Femur (tissue), 1 donor: ENCODE measurements around the gene PERM1.
"Not testable (repeated sequence)": the region's sequence is repeated elsewhere in the genome, so short reads cannot be mapped to it uniquely, and the experiment has no call there.

Experiments used
- DNase-seq: peaks from one replicate; pipeline ENCODE4 v3.0.0-alpha.2; 2017

The PERM1 gene

DNA sequence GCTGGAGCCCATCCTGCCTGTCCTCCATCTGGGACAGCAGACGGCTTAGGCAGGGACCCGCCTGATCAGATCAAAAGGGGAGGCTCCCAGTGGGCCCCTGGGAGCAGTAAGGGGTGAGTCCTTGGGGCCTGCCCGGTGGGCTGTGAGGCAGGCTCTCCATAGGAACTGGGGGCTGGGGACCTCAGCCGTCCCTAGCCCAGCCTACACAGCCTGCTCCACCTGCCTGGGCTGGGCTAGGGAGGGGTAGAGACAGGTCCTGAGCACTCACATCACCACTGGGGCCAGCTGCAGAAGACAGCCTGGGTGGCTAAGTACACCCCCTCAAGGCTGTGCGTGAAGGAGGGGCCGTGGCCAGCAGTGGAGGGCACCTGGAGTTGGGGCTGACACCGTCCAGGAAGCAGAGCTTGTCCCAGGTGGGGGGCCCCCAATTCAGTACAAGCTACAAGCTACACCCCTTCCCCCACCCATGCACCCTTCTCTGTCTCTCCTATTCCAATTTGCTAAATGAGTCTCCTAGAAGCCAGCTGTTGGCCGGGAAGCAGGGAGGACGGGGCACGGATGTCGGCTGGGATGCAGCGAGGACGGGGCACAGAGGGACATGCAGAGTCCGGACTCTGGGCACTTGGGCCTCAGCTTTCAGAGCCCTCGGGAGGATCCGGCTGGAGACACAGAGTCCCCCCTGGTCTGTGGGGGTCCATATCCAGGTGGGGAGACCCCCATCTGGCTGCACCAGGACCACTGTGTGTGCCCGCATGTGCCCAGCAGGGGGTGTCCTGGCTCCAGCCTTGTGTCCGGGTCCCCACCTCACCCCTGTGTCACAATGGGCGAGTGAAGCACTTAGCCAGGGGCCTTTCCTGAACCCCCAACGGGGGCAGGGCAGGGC, 33.1 kb upstream of the PERM1 start:
- no peak for DNase-seq

DNA sequence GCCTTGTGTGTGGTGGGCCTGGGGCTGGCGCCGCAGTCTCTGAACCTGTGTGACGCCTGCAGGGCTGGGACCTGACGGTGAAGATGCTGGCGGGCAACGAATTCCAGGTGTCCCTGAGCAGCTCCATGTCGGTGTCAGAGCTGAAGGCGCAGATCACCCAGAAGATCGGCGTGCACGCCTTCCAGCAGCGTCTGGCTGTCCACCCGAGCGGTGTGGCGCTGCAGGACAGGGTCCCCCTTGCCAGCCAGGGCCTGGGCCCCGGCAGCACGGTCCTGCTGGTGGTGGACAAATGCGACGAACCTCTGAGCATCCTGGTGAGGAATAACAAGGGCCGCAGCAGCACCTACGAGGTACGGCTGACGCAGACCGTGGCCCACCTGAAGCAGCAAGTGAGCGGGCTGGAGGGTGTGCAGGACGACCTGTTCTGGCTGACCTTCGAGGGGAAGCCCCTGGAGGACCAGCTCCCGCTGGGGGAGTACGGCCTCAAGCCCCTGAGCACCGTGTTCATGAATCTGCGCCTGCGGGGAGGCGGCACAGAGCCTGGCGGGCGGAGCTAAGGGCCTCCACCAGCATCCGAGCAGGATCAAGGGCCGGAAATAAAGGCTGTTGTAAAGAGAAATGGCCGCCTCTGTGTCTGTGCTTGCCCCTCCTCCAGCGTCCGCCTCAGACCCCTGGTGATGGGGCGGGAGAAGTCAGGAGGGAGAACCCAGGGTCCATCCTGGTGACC, 32.2 kb upstream of the PERM1 start:
- peak; percentile 50 for DNase-seq

DNA sequence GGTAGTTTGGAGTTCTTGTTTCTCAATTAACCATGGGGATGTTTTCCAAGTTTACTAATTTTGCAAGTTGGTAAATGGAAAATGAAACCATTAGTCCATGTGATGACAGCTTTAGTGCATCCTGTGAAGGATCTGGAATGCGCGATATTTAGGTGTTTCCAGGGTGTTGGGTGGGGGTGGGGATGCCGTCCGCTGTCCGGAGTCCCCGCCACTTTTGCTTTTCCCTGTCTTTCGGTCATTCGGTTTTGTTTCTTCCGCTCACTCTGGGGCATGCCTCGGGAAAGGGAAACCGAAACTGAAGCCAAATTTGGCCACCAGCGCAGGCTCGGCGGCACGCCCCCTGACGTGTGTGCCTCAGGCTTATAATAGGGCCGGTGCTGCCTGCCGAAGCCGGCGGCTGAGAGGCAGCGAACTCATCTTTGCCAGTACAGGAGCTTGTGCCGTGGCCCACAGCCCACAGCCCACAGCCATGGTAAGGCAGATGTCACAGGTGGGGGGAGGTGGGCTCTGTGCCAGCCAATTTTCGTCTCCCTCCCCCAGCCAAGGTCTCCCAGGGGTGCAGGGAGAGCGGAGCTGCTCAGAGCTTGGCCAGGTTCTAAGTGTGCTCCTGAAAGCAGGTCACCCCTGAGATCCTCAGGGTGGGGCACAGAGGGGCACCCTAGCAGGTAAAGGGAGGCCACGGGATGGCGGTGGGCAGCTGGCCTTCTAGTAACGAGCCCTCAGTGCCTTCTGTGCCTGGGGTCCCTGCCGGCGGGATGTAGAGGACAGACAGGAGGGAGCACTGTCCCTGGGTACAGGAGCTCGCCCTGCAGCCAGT, 31.4 kb upstream of the PERM1 start, which contains the start of gene ISG15:
TSS of gene ISG15 (plus strand) at position 393 of the 817 bp plus-strand sequence. CDS start at position 470, 77 bp downstream.
- DNase-seq, result peak; percentile 95

DNA sequence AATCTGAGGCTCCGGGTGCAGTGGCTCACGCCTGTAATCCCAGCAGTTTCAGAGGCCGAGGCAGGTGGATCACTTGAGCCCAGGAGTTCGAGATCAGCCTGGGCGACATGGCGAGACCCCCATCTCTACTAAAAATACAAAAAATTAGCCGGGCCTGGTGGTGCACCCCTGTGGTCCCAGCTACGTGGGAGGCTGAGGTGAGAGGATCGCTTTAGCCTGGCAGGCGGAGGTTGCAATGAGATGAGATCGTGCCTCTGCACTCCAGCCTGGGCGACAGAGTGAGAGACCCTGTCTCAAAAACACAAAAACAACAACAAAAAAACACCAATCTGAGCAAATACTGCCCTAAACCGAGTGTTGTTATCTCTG, 30.8 kb upstream of the PERM1 start:
- DNase-seq, result not testable (repeated sequence)

DNA sequence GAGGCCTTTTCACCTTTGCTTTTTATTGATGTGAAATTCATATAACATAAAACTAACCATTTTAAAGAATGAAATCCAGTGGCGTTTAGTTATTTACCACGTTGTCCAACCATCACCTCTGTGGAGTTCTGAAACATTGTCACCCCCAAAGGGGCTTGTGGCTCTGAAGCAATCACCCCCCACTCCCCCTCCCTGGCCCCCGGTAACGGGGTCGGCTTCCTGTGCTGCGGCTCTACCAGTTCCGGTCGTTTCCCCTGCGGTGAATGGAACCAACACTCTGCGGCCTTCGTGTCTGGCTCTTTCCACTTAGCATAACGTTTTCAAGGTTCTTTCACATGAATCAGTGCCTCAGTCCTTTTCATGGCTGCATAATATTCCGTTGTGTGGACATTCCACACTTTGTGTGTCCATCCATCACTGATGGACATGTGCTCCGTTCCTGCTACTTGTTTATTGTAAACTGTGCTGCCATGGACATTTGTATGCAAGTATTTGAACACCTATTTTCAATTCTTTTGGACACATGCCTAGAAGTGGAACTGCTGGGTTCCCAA, 29.6 kb upstream of the PERM1 start:
- DNase-seq, result no peak

DNA sequence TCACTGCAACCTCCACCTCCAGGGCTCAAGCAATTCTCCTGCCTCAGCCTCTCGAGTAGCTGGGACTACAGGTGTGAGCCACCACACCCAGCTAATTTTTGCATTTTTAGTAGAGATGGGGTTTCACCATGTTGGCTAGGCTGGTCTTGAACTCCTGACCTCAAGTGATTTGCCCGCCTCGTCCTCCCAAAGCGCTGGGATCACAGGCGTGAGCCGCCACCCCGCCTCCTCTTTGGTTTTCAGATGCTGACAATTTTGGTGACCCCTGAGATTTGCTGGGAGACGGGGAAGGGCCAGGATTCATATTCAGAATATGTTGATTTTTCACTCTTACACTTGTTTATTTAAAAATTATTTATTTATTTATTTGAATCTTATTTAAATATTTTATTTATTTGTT, 28.2 kb upstream of the PERM1 start:
- not testable (repeated sequence) for DNase-seq

DNA sequence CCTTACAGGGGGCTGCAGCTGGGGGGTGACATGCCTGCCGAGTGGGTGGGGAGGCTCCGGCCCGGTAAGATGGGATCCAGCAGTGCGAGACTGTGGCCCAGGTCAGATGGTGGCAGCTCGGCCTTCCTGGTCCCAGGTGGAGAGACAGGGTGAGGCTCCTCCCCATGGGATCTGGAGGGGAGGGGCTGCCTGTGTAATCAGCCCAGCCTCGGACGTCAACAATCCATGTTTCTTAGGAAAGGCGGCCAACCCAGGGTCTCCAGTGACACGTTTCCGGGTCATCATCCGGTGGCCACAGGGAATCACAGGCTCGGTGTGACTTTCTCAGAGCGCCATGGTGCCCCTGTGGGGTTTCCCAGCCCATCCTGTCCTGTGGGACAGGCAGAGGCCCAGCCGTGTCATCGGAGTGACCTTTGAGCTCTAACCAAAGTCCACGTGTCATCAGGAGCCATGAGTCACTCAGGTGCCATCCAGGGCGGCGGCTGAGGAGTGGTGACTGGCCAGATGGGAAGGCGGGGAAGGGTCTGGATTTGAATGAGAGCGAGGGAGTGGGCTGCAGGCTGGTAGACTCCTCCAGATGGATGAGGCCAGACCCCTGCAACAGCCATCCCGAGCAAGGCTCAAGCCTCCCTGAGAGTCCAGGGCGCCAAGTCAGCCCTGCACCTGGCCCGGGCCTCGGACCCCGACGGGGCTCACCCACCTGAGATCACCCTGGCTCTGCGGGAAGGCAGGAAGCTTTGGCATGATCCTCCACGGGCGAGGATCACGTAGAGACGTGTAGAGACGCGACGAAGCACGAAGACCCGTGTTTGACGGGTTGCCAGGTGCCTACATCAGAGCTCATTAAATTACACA, 24.6 kb upstream of the PERM1 start:
- no peak for DNase-seq

DNA sequence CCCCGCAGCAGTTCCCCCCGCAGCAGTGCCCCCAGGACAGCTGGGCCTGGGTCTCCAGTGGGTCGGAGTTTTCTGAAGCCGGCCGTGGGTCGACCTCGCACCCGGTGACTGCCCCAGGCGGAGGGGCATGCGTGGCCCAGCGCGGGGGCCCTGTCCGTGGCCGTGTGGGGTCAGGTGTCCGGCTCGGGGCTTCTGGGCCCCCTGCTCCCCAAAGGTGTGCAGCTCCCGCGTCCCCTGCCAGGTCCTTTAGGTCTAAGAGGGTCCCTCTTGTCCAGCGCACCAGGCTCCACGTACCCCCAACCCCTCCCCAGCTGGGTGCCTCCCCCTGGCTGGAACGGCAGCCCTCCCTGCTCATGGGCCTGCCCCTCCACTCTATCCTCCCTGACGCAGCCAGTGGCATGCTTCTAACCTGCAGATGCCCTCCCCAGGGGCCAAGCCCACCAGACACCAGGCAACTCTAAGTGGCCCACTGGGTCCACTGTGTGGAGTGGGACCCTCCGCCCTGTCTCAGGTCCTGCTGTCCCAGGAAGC, 23.9 kb upstream of the PERM1 start:
- no peak for DNase-seq

DNA sequence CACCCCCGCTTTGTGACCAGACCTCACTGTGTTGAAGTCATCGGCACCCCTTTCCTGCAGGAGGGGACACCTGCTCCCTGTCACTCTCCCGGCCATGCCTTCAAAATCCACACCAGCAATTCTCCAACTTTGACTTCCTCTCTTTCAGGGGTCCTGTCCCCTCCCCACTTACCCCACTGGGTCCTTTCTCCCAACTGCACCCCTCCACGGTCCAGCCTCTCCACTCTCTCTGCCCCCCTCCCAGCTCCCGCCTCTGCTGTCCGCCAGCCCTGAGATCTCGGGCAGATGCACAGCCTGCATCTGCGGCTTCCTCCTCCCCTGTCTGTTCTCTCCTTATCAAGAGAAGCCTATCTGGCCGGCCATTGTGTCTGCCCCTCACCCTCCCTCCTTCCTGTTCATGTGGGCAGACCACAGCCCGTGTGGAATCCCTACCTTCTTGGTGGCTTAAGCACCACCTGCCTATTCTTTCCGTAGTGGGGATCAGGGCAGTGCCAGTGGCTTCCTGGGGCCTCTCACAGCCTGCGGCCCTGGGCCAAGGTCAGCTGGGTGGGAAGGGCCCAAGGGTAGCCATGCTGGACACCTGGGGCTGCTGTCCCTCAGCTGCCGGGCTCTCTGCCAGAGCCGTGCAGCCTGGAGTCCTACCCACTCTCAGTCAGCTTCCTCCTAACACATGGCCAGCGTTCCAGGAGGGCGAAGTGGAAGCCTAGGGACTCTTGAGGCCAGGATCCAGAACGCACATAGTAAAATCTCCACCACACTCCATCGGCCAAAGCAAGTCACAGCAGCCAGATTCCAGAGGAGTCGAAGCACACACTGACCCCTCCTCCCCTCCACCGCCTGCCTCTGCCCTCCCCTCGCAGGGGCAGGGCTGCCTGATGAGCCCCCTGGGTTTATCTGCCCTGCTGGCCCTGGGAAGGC, 23.1 kb upstream of the PERM1 start:
- peak; percentile 72 for DNase-seq

DNA sequence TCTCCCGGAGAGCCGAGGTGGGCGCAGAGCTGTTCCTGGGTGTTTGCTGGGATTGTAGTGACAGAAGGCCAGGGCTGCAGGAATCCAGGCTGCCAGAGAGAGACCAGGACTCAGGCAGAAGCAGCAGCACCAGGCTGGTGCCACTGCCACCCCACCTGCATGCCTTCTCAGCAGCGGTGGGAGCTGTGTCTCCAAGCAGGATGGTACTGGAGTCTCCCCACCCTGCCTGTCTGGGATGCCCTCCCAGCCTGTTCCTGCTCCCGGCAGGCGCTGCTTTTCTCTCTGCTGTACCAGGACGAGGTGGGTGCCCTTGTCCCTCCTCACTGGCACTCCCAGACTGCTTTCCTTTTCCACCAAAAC, 22.5 kb upstream of the PERM1 start:
- peak; percentile 21 for DNase-seq

DNA sequence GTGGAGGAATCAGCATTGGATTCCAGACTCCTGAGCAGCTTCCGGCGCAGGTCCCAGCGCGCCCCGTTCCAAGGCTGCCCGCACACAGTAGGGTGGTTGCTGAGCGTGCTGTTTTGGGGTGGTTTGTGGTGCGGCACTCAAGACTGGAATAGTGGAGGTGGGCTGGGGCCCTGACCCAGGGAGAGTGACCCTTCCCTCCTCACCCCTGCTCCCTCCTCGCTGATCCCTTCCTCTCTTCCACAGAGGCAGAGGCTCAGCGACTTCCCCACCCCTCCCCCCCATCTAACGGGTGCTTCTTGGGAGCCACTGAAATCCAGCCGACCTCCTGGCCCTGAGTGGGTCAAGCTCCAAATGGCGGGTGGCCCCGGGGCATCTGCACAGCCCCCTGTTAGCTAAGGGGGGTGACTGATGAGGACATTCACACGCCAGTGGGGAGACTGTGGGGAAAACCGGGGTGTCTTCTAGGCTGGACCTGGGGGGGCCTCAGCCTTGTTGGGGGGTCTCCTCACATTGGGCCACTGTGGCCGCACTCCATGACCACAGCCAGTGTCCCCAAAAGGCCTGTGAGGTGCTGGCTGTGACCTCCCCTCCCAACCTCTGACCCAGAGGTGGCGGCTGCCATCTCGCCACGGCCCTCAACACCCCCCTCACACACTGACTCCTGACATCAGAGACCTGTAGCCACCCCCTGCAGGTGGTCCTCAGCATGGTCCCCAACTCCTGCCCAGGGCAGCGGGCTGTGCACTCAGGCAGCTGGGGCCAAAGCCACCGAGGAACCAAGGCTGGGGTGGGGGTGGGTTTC, 21.9 kb upstream of the PERM1 start:
- DNase-seq, result peak; percentile 27

DNA sequence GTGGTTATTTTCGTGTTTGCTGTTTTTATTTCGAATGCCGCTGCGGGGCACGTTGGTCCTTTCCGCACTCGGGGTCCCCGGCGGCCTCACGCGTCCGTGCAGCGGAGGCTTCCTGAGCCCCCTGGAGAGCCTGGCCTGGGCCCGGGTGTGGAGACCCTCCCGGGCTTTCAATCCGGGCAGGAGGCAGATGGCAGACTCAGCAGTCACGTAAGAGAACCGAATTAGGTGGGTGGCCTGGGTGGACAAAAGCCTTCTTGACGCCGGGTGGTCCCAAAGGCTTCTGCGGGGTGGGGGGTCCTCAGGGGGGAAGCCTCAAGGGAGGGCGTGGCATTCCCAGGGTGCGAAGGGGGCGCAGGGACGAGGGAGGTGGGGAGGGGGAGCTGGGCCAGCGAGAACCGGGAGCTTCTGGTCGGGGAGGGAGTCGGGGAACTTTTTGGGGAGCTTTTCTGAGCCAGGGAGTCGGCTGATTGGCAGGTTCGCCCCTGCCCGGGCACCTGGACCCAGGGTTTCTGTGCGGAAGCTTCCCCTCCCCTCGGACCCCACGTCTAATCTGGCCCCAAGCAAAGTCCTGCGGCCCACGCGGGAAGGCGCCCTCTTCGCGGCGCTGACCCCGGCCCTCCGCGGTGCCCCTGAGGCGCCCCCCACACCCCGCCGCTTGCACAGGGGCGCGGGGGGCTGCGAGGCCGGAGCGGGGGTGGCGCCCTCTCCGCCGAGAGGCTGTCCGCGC, 19.3 kb upstream of the PERM1 start:
- peak; percentile 48 for DNase-seq

DNA sequence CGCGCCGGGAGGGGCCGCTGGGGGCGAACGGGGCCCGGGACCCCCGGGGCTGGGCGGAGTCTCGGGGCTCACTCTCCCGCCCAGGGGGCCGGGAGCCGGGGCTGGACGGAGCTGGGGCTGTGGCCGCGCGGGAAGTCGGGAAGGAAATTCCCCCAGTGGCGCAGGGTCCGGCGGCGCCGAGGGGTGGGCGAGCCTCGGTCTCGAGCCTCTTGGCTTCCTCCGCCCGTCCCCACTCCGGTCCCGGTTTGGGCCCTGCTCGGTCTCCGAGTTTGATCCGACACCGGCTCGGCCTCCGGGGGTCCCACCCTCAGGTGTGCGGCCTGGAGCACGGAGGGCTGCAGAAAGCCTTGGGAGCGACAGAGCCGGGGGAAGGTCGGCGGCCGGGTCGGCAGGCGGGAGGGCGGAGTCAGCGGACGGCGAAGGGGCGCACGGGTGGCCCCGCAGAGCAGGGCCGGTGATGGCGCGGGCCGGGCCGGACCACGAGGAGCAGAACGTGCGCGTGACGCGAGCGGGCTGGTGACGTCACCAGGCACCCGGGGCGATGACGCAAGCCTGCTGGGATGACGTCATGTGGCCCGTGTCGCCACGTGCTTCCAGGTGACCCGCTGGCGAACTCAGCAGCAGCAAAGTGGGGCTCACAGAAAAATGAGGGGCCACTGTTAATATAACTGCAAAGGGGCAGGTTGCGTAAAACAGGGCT, 18.6 kb upstream of the PERM1 start:
- peak; percentile 91 for DNase-seq

DNA sequence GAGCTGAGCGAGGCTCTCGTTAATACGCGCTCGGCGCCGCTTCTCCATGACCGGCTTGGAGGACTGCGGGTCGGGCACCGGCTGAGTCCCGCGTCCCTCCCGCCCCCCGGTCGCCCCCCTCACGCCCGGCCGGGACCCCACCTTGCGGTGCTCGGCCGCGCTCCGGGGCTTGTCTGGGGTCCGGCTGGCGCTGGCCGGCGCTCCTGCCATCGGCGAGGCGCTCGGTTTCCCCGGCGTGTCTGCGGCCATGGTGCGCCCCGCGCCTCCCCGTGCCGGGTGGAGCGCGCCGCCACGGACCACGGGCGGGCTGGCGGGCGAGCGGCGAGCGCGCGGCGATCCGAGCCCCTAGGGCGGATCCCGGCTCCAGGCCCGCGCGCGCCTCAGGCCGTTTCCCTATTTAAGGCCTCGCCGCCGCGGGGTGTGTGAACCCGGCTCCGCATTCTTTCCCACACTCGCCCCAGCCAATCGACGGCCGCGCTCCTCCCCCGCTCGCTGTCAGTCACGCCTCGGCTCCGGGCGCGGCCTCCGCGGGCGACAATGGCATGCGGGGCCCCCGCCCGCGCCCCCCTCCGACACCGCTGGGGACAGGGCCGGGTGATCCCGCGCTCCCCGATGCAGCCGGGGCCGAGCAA, 17.9 kb upstream of the PERM1 start, which contains the start of gene HES4:
TSS of gene HES4 (minus strand) at position 373 of the 632 bp plus-strand sequence. CDS start at position 249, 124 bp downstream.
- DNase-seq, result peak; percentile 94

DNA sequence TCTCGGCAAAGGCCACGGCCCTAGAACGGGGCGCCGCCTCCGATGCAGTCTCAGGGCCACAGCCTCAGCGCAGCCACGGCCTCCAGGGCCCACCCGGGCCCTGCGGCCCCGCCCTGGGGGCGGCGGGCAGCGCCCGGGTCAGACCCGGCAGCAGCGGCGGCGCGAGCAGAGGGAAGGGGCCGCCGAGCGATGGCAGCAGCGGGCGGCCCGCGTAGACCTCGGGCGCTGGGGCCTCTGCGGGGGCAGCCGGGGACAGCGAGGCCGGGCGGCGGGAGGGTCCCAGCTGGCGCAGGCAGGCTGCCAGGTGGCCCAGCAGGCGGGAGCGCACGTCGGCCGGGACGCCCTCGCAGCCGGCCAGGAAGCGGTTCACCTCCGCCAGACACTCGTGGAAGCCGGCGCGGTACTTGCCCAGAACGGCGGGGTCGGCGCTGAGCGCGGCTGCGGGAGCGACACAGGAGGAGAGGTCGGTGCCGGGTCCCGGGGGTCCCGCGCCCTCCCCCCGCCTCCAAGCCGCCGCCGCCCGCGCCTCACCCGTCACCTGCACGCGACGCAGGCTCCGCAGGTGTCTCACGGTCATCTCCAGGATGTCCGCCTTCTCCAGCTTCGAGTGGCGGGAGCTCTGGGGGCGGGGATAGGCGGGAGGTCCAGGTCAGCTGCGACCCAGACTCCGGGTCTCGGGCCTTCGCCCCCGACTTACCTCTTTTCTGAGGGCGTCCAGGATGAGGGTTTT, 17.3 kb upstream of the PERM1 start:
- peak; percentile 58 for DNase-seq

DNA sequence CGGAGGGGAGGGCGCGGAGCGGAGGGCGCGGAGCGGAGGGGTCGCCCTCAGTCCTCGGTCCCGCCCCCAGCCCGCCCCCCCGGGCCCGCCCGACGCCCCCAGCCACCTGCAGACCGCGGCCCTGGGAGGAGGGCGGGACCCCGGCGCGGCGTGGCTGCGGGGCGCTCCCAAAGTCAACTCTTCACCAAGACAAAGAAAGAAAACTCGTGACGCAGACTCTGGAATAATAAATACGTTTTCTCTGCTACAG, 16.8 kb upstream of the PERM1 start:
- DNase-seq, result peak; percentile 38
